NCI-H1694 treated with DMSO at 0.1 percent for 48 hours (cell line): Measurements from ENCODE around the gene OR5K3.

Experiments used
- DNase-seq: peaks from one replicate; lab custom pipeline; 2025; lab: John Stamatoyannopoulos, UW

Gene OR5K3

GRCh38 chr3:98434412-98434811, 43.9 kb downstream of the OR5K3 start:
- no peak for DNase-seq

- DNase-seq: no peak
Observed at GRCh38 chr3:98440283-98440682, 49.8 kb downstream of the OR5K3 start.
